Astrocyte of the spinal cord (primary cell): ENCODE results near the gene RBMX.
"Not testable (repeated sequence)": the region's sequence is repeated elsewhere in the genome, so short reads cannot be mapped to it uniquely, and the experiment has no call there.

ENCODE experiments used
- DNase-seq: peaks from one replicate; pipeline ENCODE4 v3.0.0; 2011; ENCODE audit warnings: low read depth, low spot score
- H3K4me3 ChIP-seq: 2 replicates; pipeline ENCODE4 v1.5.1; 2011; ENCODE audit warnings: low read depth, mild to moderate bottlenecking, low read length, moderate library complexity
- CTCF ChIP-seq: IDR thresholded peaks from 2 replicates; pipeline ENCODE4 v1.5.1; 2012; ENCODE audit warnings: low read depth, mild to moderate bottlenecking, low read length, inconsistent platforms
- in situ Hi-C: cut with HindIII; loops from 2 replicates; pipeline ENCODE4 v1.10.0; 2017; ENCODE audit warnings: low sequenced_read_pairs

The RBMX gene

GRCh38 chrX:136880452-136881013 lies at the start of gene RBMX:
Gene RBMX (minus strand): TSS chrX:136880725. CDS start chrX:136879427, 1,298 bp downstream.
- TF ChIP-seq CTCF, result no peak

GRCh38 chrX:136921438-136921837 lies 40.9 kb upstream of the RBMX start:
- in situ Hi-C loops, H3K4me3 ChIP-seq: not testable (repeated sequence)

More at GRCh38 chrX:136880452-136881013, at the start of gene RBMX:
- in situ Hi-C loops, result no loop called here
- peak within 1 kb of the TSS; percentile 66 for H3K4me3 ChIP-seq
- DNase-seq, result peak; percentile 93

GRCh38 chrX:136920001-136920400 lies 39.5 kb upstream of the RBMX start:
- peak; percentile 35 for DNase-seq
- in situ Hi-C loops, result no loop called here
- no peak for TF ChIP-seq CTCF
- H3K4me3 ChIP-seq, result no peak overlapping the region

More at GRCh38 chrX:136921438-136921837, 40.9 kb upstream of the RBMX start:
- not testable (repeated sequence) for DNase-seq

GRCh38 chrX:136916827-136917226 lies 36.3 kb upstream of the RBMX start:
- in situ Hi-C loops, result no loop called here
- no peak overlapping the region for H3K4me3 ChIP-seq
- no peak for DNase-seq
- TF ChIP-seq CTCF, result no peak

GRCh38 chrX:136911661-136912060 lies 31.1 kb upstream of the RBMX start:
- in situ Hi-C loops, H3K4me3 ChIP-seq, DNase-seq: not testable (repeated sequence)

GRCh38 chrX:136911253-136911652 lies 30.7 kb upstream of the RBMX start:
- no peak for TF ChIP-seq CTCF
- DNase-seq, result no peak
- no peak overlapping the region for H3K4me3 ChIP-seq
- in situ Hi-C loops, result no loop called here

GRCh38 chrX:136910565-136911035 lies 30.1 kb upstream of the RBMX start:
- TF ChIP-seq CTCF, result no peak
- peak overlapping the region; percentile 30 for H3K4me3 ChIP-seq

More at GRCh38 chrX:136910565-136911035, 30.1 kb upstream of the RBMX start:
- in situ Hi-C loops, result no loop called here
- DNase-seq, result peak; percentile 47
